Measurements from ENCODE around the gene FEM1C. TPM values are rescaled to one million over a fixed set of nuclear protein-coding genes. Genes with fewer than 3 reads are reported as not detected.

The FEM1C gene
- total RNA-seq, 1 donor from 2014 or later = 18.4 TPM

GRCh38 chr5:115490596-115490995, 54.0 kb downstream of the FEM1C start:
- no peak for DNase-seq (ENCODE audit: low spot score, unreplicated experiment)
- Mint-ChIP-seq H3K27me3 (peaks cover 42% of the 10 kb centered on the region), H3K4me1 (ENCODE audit: low read depth) (peaks cover 2% of the 10 kb centered on the region), H3K4me3 (ENCODE audit: low read depth) (no peak overlapping the region), H3K9me3 (ENCODE audit: low read depth) (no peaks in the 10 kb centered on the region), H3K36me3 (ENCODE audit: insufficient read depth) (no peaks in the 10 kb centered on the region), H3K27ac (no peak overlapping the region)
- no peak for TF ChIP-seq CTCF (IDR thresholded peaks at IDR 0.05; ENCODE audit: unreplicated experiment)

- Mint-ChIP-seq H3K4me3 (ENCODE audit: low read depth) (no peak overlapping the region), H3K36me3 (ENCODE audit: insufficient read depth) (no peaks in the 10 kb centered on the region), H3K27me3 (peaks cover 36% of the 10 kb centered on the region), H3K4me1 (ENCODE audit: low read depth) (peaks cover 2% of the 10 kb centered on the region), H3K9me3 (ENCODE audit: low read depth) (no peaks in the 10 kb centered on the region), H3K27ac (no peak overlapping the region)
- DNase-seq (ENCODE audit: low spot score, unreplicated experiment) = no peak
- no peak for TF ChIP-seq CTCF (IDR thresholded peaks at IDR 0.05; ENCODE audit: unreplicated experiment)
Measured at GRCh38 chr5:115489733-115490132, 54.8 kb downstream of the FEM1C start.

- Mint-ChIP-seq H3K27me3 (peaks cover 17% of the 10 kb centered on the region), H3K27ac (no peak overlapping the region), H3K9me3 (ENCODE audit: low read depth) (no peaks in the 10 kb centered on the region), H3K36me3 (ENCODE audit: insufficient read depth) (no peaks in the 10 kb centered on the region), H3K4me1 (ENCODE audit: low read depth) (peaks cover 2% of the 10 kb centered on the region), H3K4me3 (ENCODE audit: low read depth) (no peak overlapping the region)
- no peak for DNase-seq (ENCODE audit: low spot score, unreplicated experiment)
- TF ChIP-seq CTCF (IDR thresholded peaks at IDR 0.05; ENCODE audit: unreplicated experiment) = no peak
Measured at GRCh38 chr5:115487756-115488155, 56.8 kb downstream of the FEM1C start.

GRCh38 chr5:115487168-115487567, 57.4 kb downstream of the FEM1C start:
- Mint-ChIP-seq H3K27me3 (peaks cover 11% of the 10 kb centered on the region), H3K36me3 (ENCODE audit: insufficient read depth) (no peaks in the 10 kb centered on the region), H3K9me3 (ENCODE audit: low read depth) (no peaks in the 10 kb centered on the region), H3K4me1 (ENCODE audit: low read depth) (peaks cover 2% of the 10 kb centered on the region), H3K4me3 (ENCODE audit: low read depth) (no peak overlapping the region), H3K27ac (no peak overlapping the region)
- TF ChIP-seq CTCF (IDR thresholded peaks at IDR 0.05; ENCODE audit: unreplicated experiment) = no peak
- DNase-seq (ENCODE audit: low spot score, unreplicated experiment) = no peak

- Mint-ChIP-seq H3K27ac (no peak overlapping the region), H3K4me3 (ENCODE audit: low read depth) (no peak overlapping the region)
Measured at GRCh38 chr5:115486728-115487127, 57.8 kb downstream of the FEM1C start.

More at GRCh38 chr5:115486728-115487127, 57.8 kb downstream of the FEM1C start:
- no peak for DNase-seq (ENCODE audit: low spot score, unreplicated experiment)
- no peaks in the 10 kb centered on the region for H3K9me3 Mint-ChIP-seq (ENCODE audit: low read depth)
- no peaks in the 10 kb centered on the region for H3K36me3 Mint-ChIP-seq (ENCODE audit: insufficient read depth)
- peaks cover 2% of the 10 kb centered on the region for H3K4me1 Mint-ChIP-seq (ENCODE audit: low read depth)
- no peak for TF ChIP-seq CTCF (IDR thresholded peaks at IDR 0.05; ENCODE audit: unreplicated experiment)
- peaks cover 8% of the 10 kb centered on the region for H3K27me3 Mint-ChIP-seq

All from progenitor cell of endocrine pancreas (in vitro differentiated cells).